SU-DHL-6 (cell line): ENCODE measurements around the gene GNG11.

Experiments used
- H2AFZ ChIP-seq: fragments of 200-600 bp; sonication (generic); 2 replicates; pipeline ENCODE4 v1.6.1; 2014; ENCODE audit warnings: low read depth, mild to moderate bottlenecking, moderate library complexity, mixed read lengths, antibody characterized with exemption, low read length; ENCODE audit not compliant: severe bottlenecking
- H3F3A ChIP-seq: fragments of 200-600 bp; shearing (Covaris generic); 2 replicates; pipeline ENCODE4 v1.6.0; 2016; ENCODE audit warnings: antibody characterized with exemption, mild to moderate bottlenecking; ENCODE audit not compliant: insufficient read depth
- H3K27ac ChIP-seq: fragments of 200-600 bp; sonication (generic); 2 replicates; pipeline ENCODE4 v1.5.1; 2016; ENCODE audit warnings: low read depth, mild to moderate bottlenecking, low read length, moderate library complexity, mixed read lengths
- H3K27me3 ChIP-seq: fragments of 200-600 bp; sonication (generic), shearing (Covaris generic); 2 replicates; pipeline ENCODE4 v1.6.0; 2014; ENCODE audit warnings: mild to moderate bottlenecking, low read length
- H3K36me3 ChIP-seq: fragments of 200-600 bp; sonication (generic); 2 replicates; pipeline ENCODE4 v1.6.1; 2014; ENCODE audit warnings: mild to moderate bottlenecking, low read length, mixed read lengths
- H3K4me2 ChIP-seq: fragments of 300-600, 200-600 bp; shearing (Covaris generic), sonication (generic); 2 replicates; pipeline ENCODE4 v1.6.0; 2014; ENCODE audit warnings: low read length, low read depth, mild to moderate bottlenecking; ENCODE audit not compliant: poor library complexity, severe bottlenecking
- H3K4me3 ChIP-seq: fragments of 200-600 bp; sonication (generic); 2 replicates; pipeline ENCODE4 v1.5.1; 2014; ENCODE audit warnings: antibody characterized with exemption, low read length, mild to moderate bottlenecking, mixed read lengths; ENCODE audit not compliant: insufficient read depth, poor library complexity, severe bottlenecking
- H3K79me2 ChIP-seq: fragments of 200-600 bp; sonication (generic); 2 replicates; pipeline ENCODE4 v1.6.1; 2014; ENCODE audit warnings: mild to moderate bottlenecking, low read length, moderate library complexity; ENCODE audit not compliant: insufficient read depth
- H3K9ac ChIP-seq: fragments of 200-600 bp; sonication (generic); 2 replicates; pipeline ENCODE4 v1.7.0; 2014; ENCODE audit warnings: mild to moderate bottlenecking, low read length
- H3K9me2 ChIP-seq: fragments of 200-600 bp; sonication (generic); replicated peaks from 2 replicates; pipeline ENCODE4 v1.6.1; 2014; ENCODE audit warnings: low read length; ENCODE audit not compliant: insufficient read depth
- H3K9me3 ChIP-seq: fragments of 200-600 bp; sonication (generic); 2 replicates; pipeline ENCODE4 v1.6.1; 2014; ENCODE audit warnings: low read length, mixed read lengths; ENCODE audit not compliant: insufficient read depth
- H4K20me1 ChIP-seq: fragments of 200-600 bp; sonication (generic); 2 replicates; pipeline ENCODE4 v1.6.1; 2014; ENCODE audit warnings: low read depth, mild to moderate bottlenecking, antibody characterized with exemption, low read length, moderate library complexity, mixed read lengths
- CTCF ChIP-seq: fragments of 200-600 bp; sonication (generic); IDR thresholded peaks from one replicate; pipeline ENCODE4 v1.5.1; 2017; ENCODE audit warnings: antibody characterized with exemption, mild to moderate bottlenecking, low read length, moderate library complexity; ENCODE audit not compliant: insufficient read depth, poor library complexity, severe bottlenecking
- EZH2phosphoT487 ChIP-seq: fragments of 200-600 bp; sonication (generic), shearing (Covaris generic); conservative IDR thresholded peaks from 2 replicates; pipeline ENCODE4 v1.6.1; 2018; ENCODE audit warnings: mild to moderate bottlenecking, antibody characterized with exemption, low read length, moderate library complexity, mixed read lengths

The GNG11 gene

DNA sequence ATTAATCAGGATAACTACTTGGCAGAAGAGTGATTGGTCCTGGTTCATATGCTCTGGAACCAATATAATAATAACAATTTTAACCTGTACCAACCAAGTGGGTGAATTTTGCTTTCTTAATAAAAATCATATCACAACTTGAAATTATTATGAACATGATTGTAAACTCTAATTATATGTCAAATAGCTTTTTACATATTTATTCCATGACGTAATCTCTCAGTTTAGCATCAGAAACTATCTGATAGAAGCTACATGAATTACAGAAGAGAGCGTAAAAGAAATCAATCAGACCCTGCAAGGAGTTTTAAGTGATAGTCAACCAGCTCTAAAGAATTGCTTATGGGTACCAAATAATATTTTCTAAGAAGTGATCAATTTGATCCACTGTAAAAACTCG lies 10.1 kb downstream of the GNG11 start:
- Histone ChIP-seq H3K27me3 (0 out of 2 replicates have a peak, but pooled peaks cover 3% of the 10 kb centered on the region), H3K27ac (no peak overlapping the region), H3K9ac (no peak overlapping the region), H3K9me2 (no peaks in the 10 kb centered on the region), H3K4me3 (no peak overlapping the region), H3K4me2 (no peak overlapping the region), H3K9me3 (no peaks in the 10 kb centered on the region), H3F3A (no peaks in the 10 kb centered on the region), H2AFZ (no peak overlapping the region), H3K36me3 (no peaks in the 10 kb centered on the region), H4K20me1 (no peaks in the 10 kb centered on the region), H3K79me2 (no peaks in the 10 kb centered on the region)
- TF ChIP-seq CTCF (no peak), EZH2phosphoT487 (no peak)

- H3K9me3 ChIP-seq, result no peaks in the 10 kb centered on the region
- no peaks in the 10 kb centered on the region for H3K79me2 ChIP-seq
- no peaks in the 10 kb centered on the region for H3K36me3 ChIP-seq
- 0 out of 2 replicates have a peak, but pooled peaks cover 3% of the 10 kb centered on the region for H3K27me3 ChIP-seq
- H3K27ac ChIP-seq, result no peak overlapping the region
- TF ChIP-seq CTCF, result no peak
- TF ChIP-seq EZH2phosphoT487, result no peak
- H3K4me3 ChIP-seq, result no peak overlapping the region
- no peak overlapping the region for H2AFZ ChIP-seq
- H3K4me2 ChIP-seq, result no peak overlapping the region
- H3K9ac ChIP-seq, result no peak overlapping the region
- H4K20me1 ChIP-seq, result no peaks in the 10 kb centered on the region
- H3K9me2 ChIP-seq, result no peaks in the 10 kb centered on the region
- no peaks in the 10 kb centered on the region for H3F3A ChIP-seq
Observed at GRCh38 chr7:93933156-93933555, 11.6 kb downstream of the GNG11 start.

DNA sequence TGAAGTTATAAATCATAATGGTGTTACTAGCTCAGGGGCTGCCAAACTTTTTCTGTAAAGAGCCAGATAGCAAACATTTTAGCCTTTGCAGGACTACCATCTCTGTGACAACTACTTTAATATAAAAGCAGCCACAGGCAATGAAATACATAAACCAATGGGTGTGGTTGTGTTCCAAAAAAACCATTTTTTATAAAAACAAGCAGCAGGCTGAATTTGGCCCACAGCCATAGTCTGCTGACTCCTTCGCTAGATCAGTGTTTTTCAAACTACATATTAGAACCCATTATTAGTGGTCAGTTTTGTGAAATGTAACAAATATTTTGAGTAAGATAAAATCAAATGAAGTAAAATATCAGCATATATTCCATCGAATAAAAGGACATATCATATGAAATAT lies 13.6 kb downstream of the GNG11 start:
- Histone ChIP-seq H2AFZ (no peak overlapping the region), H3K79me2 (no peaks in the 10 kb centered on the region), H3K4me2 (no peak overlapping the region), H3K36me3 (no peaks in the 10 kb centered on the region), H3K4me3 (no peak overlapping the region), H3K27me3 (0 out of 2 replicates have a peak, but pooled peaks cover 3% of the 10 kb centered on the region), H4K20me1 (no peaks in the 10 kb centered on the region), H3F3A (no peaks in the 10 kb centered on the region), H3K27ac (no peak overlapping the region), H3K9me3 (no peaks in the 10 kb centered on the region), H3K9ac (no peak overlapping the region), H3K9me2 (no peaks in the 10 kb centered on the region)
- no peak for TF ChIP-seq EZH2phosphoT487
- no peak for TF ChIP-seq CTCF
